8988T (cell line): ENCODE results near the gene RXRA.
A peak's percentile ranks its signal among the peaks of the same experiment; 100 is the strongest.

Experiments used
- DNase-seq: peaks from one replicate; pipeline ENCODE4 v3.0.0; 2011

RXRA gene

GRCh38 chr9:134420974-134421432 is 94.7 kb downstream of the RXRA start:
- no peak for DNase-seq

- DNase-seq: no peak
Measured at GRCh38 chr9:134421888-134422287, 95.6 kb downstream of the RXRA start.

GRCh38 chr9:134422301-134423090 is 96.2 kb downstream of the RXRA start:
- peak; percentile 84 for DNase-seq

- no peak for DNase-seq
Measured at GRCh38 chr9:134423166-134423565, 96.9 kb downstream of the RXRA start.

- no peak for DNase-seq
Measured at GRCh38 chr9:134423749-134424148, 97.5 kb downstream of the RXRA start.

- DNase-seq: no peak
Measured at GRCh38 chr9:134424818-134425217, 98.6 kb downstream of the RXRA start.

GRCh38 chr9:134425401-134425800 is 99.1 kb downstream of the RXRA start:
- DNase-seq: no peak

- DNase-seq: no peak
Measured at GRCh38 chr9:134425812-134426211, 99.6 kb downstream of the RXRA start.

GRCh38 chr9:134426436-134426835 is 100.2 kb downstream of the RXRA start:
- DNase-seq: no peak

GRCh38 chr9:134427153-134427782 is 101.0 kb downstream of the RXRA start:
- no peak for DNase-seq

GRCh38 chr9:134428559-134428958 is 102.3 kb downstream of the RXRA start:
- DNase-seq: no peak

- DNase-seq: no peak
Measured at GRCh38 chr9:134429007-134429406, 102.8 kb downstream of the RXRA start.

- DNase-seq: no peak
Measured at GRCh38 chr9:134429481-134429880, 103.2 kb downstream of the RXRA start.

- DNase-seq: no peak
Measured at GRCh38 chr9:134431095-134431494, 104.8 kb downstream of the RXRA start.

GRCh38 chr9:134431626-134432025 is 105.4 kb downstream of the RXRA start:
- DNase-seq: no peak

- DNase-seq: no peak
Measured at GRCh38 chr9:134432471-134432870, 106.2 kb downstream of the RXRA start.

GRCh38 chr9:134433101-134433500 is 106.8 kb downstream of the RXRA start:
- no peak for DNase-seq

- DNase-seq: no peak
Measured at GRCh38 chr9:134433909-134434882, 107.9 kb downstream of the RXRA start.

GRCh38 chr9:134434894-134435506 is 108.7 kb downstream of the RXRA start:
- no peak for DNase-seq

GRCh38 chr9:134435550-134436378 is 109.5 kb downstream of the RXRA start:
- DNase-seq: no peak

GRCh38 chr9:134436379-134436762 is 110.1 kb downstream of the RXRA start:
- DNase-seq: no peak

GRCh38 chr9:134436911-134437310 is 110.7 kb downstream of the RXRA start:
- DNase-seq: no peak
